Adrenal gland (tissue), 5 donors: Measurements from ENCODE around the gene NNMT.

Source experiments
- POLR2A ChIP-seq, 2 donors: fragments of 450-650 bp; IDR thresholded peaks; one replicate each; pipeline ENCODE4 v1.6.1; 2017; ENCODE audit warnings: antibody characterized with exemption in 2 of 2, mild to moderate bottlenecking in 2 of 2, moderate library complexity in 1 of 2
- TF ChIP-seq, protein P1 (sequence below), 6 experiments: fragments of 450-650 bp in 4 of 6; fragments of 200-600 bp in 2 of 6; sonication (generic) in 1 of 6; IDR thresholded peaks; 1 replicate in 5 of 6; 2 replicates in 1 of 6; pipeline versions ENCODE4 v1.5.1 to v1.8.0; 2016 to 2021; ENCODE audit warnings: antibody characterized with exemption in 6 of 6, mild to moderate bottlenecking in 2 of 6, moderate library complexity in 1 of 6
- donor health status: DM: no; HTN: no; CAD: no.

DNA sequence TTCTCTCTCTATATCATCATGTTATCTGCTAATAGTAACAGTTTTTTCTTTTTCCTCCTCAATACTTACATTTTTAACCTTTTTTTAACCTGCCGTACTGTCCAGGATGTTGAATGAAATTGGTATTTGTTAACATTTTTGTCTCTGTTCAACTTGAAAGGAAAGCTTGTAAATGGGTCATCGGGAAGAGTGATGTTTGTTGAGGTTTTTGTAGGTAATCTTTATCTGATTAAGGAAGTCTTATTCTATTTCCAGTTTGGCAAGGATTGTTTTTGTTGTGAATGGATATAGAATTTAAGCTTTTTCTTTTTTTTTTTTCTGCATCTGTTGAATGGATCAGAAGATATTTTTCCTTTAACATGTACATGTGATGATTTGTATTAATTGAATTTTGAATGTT is 8.1 kb upstream of the NNMT start:
- TF ChIP-seq, protein P1, sequence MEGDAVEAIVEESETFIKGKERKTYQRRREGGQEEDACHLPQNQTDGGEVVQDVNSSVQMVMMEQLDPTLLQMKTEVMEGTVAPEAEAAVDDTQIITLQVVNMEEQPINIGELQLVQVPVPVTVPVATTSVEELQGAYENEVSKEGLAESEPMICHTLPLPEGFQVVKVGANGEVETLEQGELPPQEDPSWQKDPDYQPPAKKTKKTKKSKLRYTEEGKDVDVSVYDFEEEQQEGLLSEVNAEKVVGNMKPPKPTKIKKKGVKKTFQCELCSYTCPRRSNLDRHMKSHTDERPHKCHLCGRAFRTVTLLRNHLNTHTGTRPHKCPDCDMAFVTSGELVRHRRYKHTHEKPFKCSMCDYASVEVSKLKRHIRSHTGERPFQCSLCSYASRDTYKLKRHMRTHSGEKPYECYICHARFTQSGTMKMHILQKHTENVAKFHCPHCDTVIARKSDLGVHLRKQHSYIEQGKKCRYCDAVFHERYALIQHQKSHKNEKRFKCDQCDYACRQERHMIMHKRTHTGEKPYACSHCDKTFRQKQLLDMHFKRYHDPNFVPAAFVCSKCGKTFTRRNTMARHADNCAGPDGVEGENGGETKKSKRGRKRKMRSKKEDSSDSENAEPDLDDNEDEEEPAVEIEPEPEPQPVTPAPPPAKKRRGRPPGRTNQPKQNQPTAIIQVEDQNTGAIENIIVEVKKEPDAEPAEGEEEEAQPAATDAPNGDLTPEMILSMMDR (IDR thresholded peaks at IDR 0.05), result no peak
- no peak for TF ChIP-seq POLR2A (IDR thresholded peaks at IDR 0.05)
